ENCODE results near the gene LTA4H. TPM values are rescaled to one million over a fixed set of nuclear protein-coding genes. Genes with fewer than 3 reads are reported as not detected.

LTA4H gene
- total and polyA plus RNA-seq, 10 of the 15 experiments (the other 5 are each of a cell fraction or from before 2014, with no cell fraction given) = 43.9 to 106 (median 47.3) TPM

- no peak for TF ChIP-seq ZBTB33 (IDR thresholded peaks at IDR 0.05)
- TF ChIP-seq ESRRA (IDR thresholded peaks at IDR 0.05; ENCODE audit: low read length) = no peak
- TF ChIP-seq CUX1 (IDR thresholded peaks at IDR 0.05; ENCODE audit: insufficient replicate concordance, low read depth, low read length) = no peak
Measured at GRCh38 chr12:96078231-96079135, 43.1 kb upstream of the LTA4H start (continued).

All from GM12878 (cell line).